NT2/D1 (cell line): ENCODE measurements around the gene AMPH.
"Not testable (repeated sequence)": the region's sequence is repeated elsewhere in the genome, so short reads cannot be mapped to it uniquely, and the experiment has no call there.

Experiments used
- DNase-seq: peaks from one replicate; pipeline ENCODE4 v3.0.0-alpha.2; 2011; ENCODE audit warnings: low read depth, low spot score
- H3K27me3 ChIP-seq: 2 replicates; pipeline ENCODE4 v1.6.0; 2011; ENCODE audit warnings: mild to moderate bottlenecking; ENCODE audit not compliant: insufficient read length, insufficient read depth
- H3K36me3 ChIP-seq: 2 replicates; pipeline ENCODE4 v1.6.1; 2011; ENCODE audit warnings: mild to moderate bottlenecking, low read length, mixed read lengths; ENCODE audit not compliant: insufficient read depth, insufficient read length
- H3K4me1 ChIP-seq: 2 replicates; pipeline ENCODE4 v1.5.1; 2011; ENCODE audit not compliant: insufficient read depth, insufficient read length
- H3K4me3 ChIP-seq: 2 replicates; pipeline ENCODE4 v1.5.1; 2011; ENCODE audit warnings: low read depth; ENCODE audit not compliant: insufficient read length
- H3K9ac ChIP-seq: 2 replicates; pipeline ENCODE4 v1.6.0; 2011; ENCODE audit warnings: low read depth; ENCODE audit not compliant: insufficient read length
- H3K9me3 ChIP-seq: 2 replicates; pipeline ENCODE4 v1.5.1; 2011; ENCODE audit warnings: mild to moderate bottlenecking, low read length; ENCODE audit not compliant: insufficient read depth
- SUZ12 ChIP-seq: IDR thresholded peaks from 2 replicates; pipeline ENCODE4 v1.6.1; 2011; ENCODE audit not compliant: insufficient read length, insufficient read depth; ENCODE audit errors: extremely low read depth
- YY1 ChIP-seq: IDR thresholded peaks from 2 replicates; pipeline ENCODE4 v1.6.1; 2011; ENCODE audit not compliant: insufficient read length, insufficient read depth
- ZNF274 ChIP-seq: IDR thresholded peaks from 2 replicates; pipeline ENCODE4 v1.6.1; 2011; ENCODE audit warnings: mild to moderate bottlenecking, low read depth, low read length

Gene AMPH

GRCh38 chr7:38344741-38345140, 286.4 kb downstream of the AMPH start:
- DNase-seq, H3K36me3 ChIP-seq, H3K27me3 ChIP-seq, H3K4me1 ChIP-seq, H3K4me3 ChIP-seq, H3K9ac ChIP-seq, H3K9me3 ChIP-seq: not testable (repeated sequence)

GRCh38 chr7:38342135-38342534, 289.0 kb downstream of the AMPH start:
- not testable (repeated sequence) for H3K9ac ChIP-seq, DNase-seq

GRCh38 chr7:38341172-38341705, 289.9 kb downstream of the AMPH start:
- DNase-seq, H3K4me3 ChIP-seq, H3K9ac ChIP-seq: not testable (repeated sequence)

More at GRCh38 chr7:38342135-38342534, 289.0 kb downstream of the AMPH start:
- H3K9me3 ChIP-seq, H3K27me3 ChIP-seq, H3K36me3 ChIP-seq, H3K4me1 ChIP-seq, H3K4me3 ChIP-seq: not testable (repeated sequence)

GRCh38 chr7:38339953-38340819, 291.0 kb downstream of the AMPH start:
- DNase-seq = no peak
- peaks cover 8% of the 10 kb centered on the region; the same call in 1 of the 2 replicates for H3K9me3 ChIP-seq

More at GRCh38 chr7:38341172-38341705, 289.9 kb downstream of the AMPH start:
- H3K36me3 ChIP-seq, H3K4me1 ChIP-seq, H3K9me3 ChIP-seq, H3K27me3 ChIP-seq: not testable (repeated sequence)

GRCh38 chr7:38336148-38336515, 295.0 kb downstream of the AMPH start:
- H3K27me3 ChIP-seq, H3K36me3 ChIP-seq, H3K9ac ChIP-seq, H3K4me3 ChIP-seq, H3K9me3 ChIP-seq, H3K4me1 ChIP-seq, DNase-seq: not testable (repeated sequence)

More at GRCh38 chr7:38339953-38340819, 291.0 kb downstream of the AMPH start:
- TF ChIP-seq SUZ12 = no peak
- TF ChIP-seq YY1 = no peak
- TF ChIP-seq ZNF274 = no peak
- Histone ChIP-seq H3K27me3 (no peaks in the 10 kb centered on the region), H3K36me3 (no peaks in the 10 kb centered on the region), H3K4me3 (no peak overlapping the region), H3K9ac (no peak overlapping the region), H3K4me1 (peaks cover 4% of the 10 kb centered on the region)

- peaks cover 9% of the 10 kb centered on the region; the same call in 1 of the 2 replicates for H3K9me3 ChIP-seq
- no peaks in the 10 kb centered on the region for H3K27me3 ChIP-seq
- no peaks in the 10 kb centered on the region for H3K36me3 ChIP-seq
- H3K9ac ChIP-seq = no peak overlapping the region
- DNase-seq = peak; percentile 85
- H3K4me1 ChIP-seq = peaks cover 2% of the 10 kb centered on the region
- H3K4me3 ChIP-seq = no peak overlapping the region
- TF ChIP-seq SUZ12 = no peak
- TF ChIP-seq ZNF274 = no peak
- no peak for TF ChIP-seq YY1
Observed at GRCh38 chr7:38335492-38336147, 295.6 kb downstream of the AMPH start.

GRCh38 chr7:38335128-38335491, 296.1 kb downstream of the AMPH start:
- Histone ChIP-seq H3K9ac (no peak overlapping the region), H3K4me3 (no peak overlapping the region), H3K27me3 (no peaks in the 10 kb centered on the region), H3K36me3 (no peaks in the 10 kb centered on the region), H3K4me1 (peaks cover 2% of the 10 kb centered on the region), H3K9me3 (peaks cover 9% of the 10 kb centered on the region; the same call in 1 of the 2 replicates)
- no peak for TF ChIP-seq SUZ12
- no peak for TF ChIP-seq ZNF274
- no peak for TF ChIP-seq YY1
- DNase-seq = no peak

- H3K36me3 ChIP-seq = no peaks in the 10 kb centered on the region
- H3K4me3 ChIP-seq = no peak overlapping the region
- no peak for DNase-seq
- H3K27me3 ChIP-seq = no peaks in the 10 kb centered on the region
- H3K9me3 ChIP-seq = peaks cover 9% of the 10 kb centered on the region; the same call in 1 of the 2 replicates
- peaks cover 2% of the 10 kb centered on the region for H3K4me1 ChIP-seq
- TF ChIP-seq ZNF274 (no peak), SUZ12 (no peak), YY1 (no peak)
- no peak overlapping the region for H3K9ac ChIP-seq
Observed at GRCh38 chr7:38334163-38334562, 297.0 kb downstream of the AMPH start.
